Neural progenitor cell (in vitro differentiated cells): ENCODE data around the gene IL1RAPL1. TPM values are rescaled to one million over a fixed set of nuclear protein-coding genes. Genes with fewer than 3 reads are reported as not detected.

Experiments
- DNase-seq: peaks from one replicate; pipeline ENCODE4 v3.0.0-alpha.2; 2016; ENCODE audit warnings: low spot score
- H2AFZ ChIP-seq: fragments of 200-600 bp; sonication (generic); replicated peaks from 2 replicates; pipeline ENCODE4 v1.6.1; 2016; ENCODE audit warnings: antibody characterized with exemption
- H3F3A ChIP-seq: fragments of 200-600 bp; sonication (generic); 2 replicates; pipeline ENCODE4 v1.6.1; 2016; ENCODE audit warnings: antibody characterized with exemption, low read depth
- H3K27ac ChIP-seq: fragments of 200-600 bp; sonication (generic); 2 replicates; pipeline ENCODE4 v1.5.1; 2016; ENCODE audit warnings: mild to moderate bottlenecking
- H3K27me3 ChIP-seq: fragments of 200-600 bp; sonication (generic); 2 replicates; pipeline ENCODE4 v1.6.1; 2016; ENCODE audit warnings: mild to moderate bottlenecking, moderate library complexity
- H3K36me3 ChIP-seq: fragments of 200-600 bp; sonication (generic); 2 replicates; pipeline ENCODE4 v1.5.1; 2016
- H3K4me1 ChIP-seq: fragments of 200-600 bp; sonication (generic); 2 replicates; pipeline ENCODE4 v1.6.1; 2016; ENCODE audit warnings: mixed run types
- H3K4me2 ChIP-seq: fragments of 200-600 bp; sonication (generic); 2 replicates; pipeline ENCODE4 v1.6.1; 2016
- H3K4me3 ChIP-seq: fragments of 200-600 bp; sonication (generic); 2 replicates; pipeline ENCODE4 v1.5.1; 2016
- H3K79me2 ChIP-seq: fragments of 200-600 bp; sonication (generic); 2 replicates; pipeline ENCODE4 v1.6.1; 2016; ENCODE audit warnings: low read depth
- H3K9ac ChIP-seq: fragments of 200-600 bp; sonication (generic); 2 replicates; pipeline ENCODE4 v1.6.1; 2016
- H3K9me3 ChIP-seq: fragments of 200-600 bp; sonication (generic); 2 replicates; pipeline ENCODE4 v1.5.1; 2016; ENCODE audit warnings: low read depth
- H4K20me1 ChIP-seq: fragments of 200-600 bp; sonication (generic); 2 replicates; pipeline ENCODE4 v1.6.1; 2016; ENCODE audit warnings: low read depth
- H3K27ac Mint-ChIP-seq: 3 replicates; pipeline ENCODE4 v1.8.0; 2021; ENCODE audit warnings: mixed read lengths
- H3K27me3 Mint-ChIP-seq: 2 replicates; pipeline ENCODE4 v1.8.0; 2022; ENCODE audit warnings: low read depth, mild to moderate bottlenecking, inconsistent platforms, moderate library complexity, mixed read lengths; ENCODE audit not compliant: insufficient read depth
- H3K36me3 Mint-ChIP-seq: 3 replicates; pipeline ENCODE4 v1.8.0; 2021; ENCODE audit warnings: mixed read lengths
- H3K4me1 Mint-ChIP-seq: 3 replicates; pipeline ENCODE4 v1.8.0; 2021; ENCODE audit warnings: mixed read lengths
- H3K4me3 Mint-ChIP-seq: 3 replicates; pipeline ENCODE4 v1.8.0; 2021; ENCODE audit warnings: mild to moderate bottlenecking, moderate library complexity, mixed read lengths
- H3K9me3 Mint-ChIP-seq: 3 replicates; pipeline ENCODE4 v1.8.0; 2020; ENCODE audit warnings: mixed read lengths
- CTCF ChIP-seq: fragments of 200-600 bp; sonication (generic); IDR thresholded peaks from 2 replicates; pipeline ENCODE4 v1.5.1; 2017; ENCODE audit warnings: antibody characterized with exemption, mild to moderate bottlenecking
- EZH2 ChIP-seq: fragments of 200-600 bp; sonication (generic); IDR thresholded peaks from 2 replicates; pipeline ENCODE4 v1.6.1; 2017; ENCODE audit warnings: antibody characterized with exemption, mild to moderate bottlenecking, moderate library complexity
- EZH2phosphoT487 ChIP-seq: fragments of 200-600 bp; sonication (generic); IDR thresholded peaks from 2 replicates; pipeline ENCODE4 v1.6.1; 2017; ENCODE audit warnings: antibody characterized with exemption
- total RNA-seq: library from RNA; depleted of rRNA; stranded (reverse); fragments of >200 nt; gene quantifications from 2 replicates; pipeline ENCODE4 v1.2.3, GENCODE V29; 2015; ENCODE audit warnings: low replicate concordance

The IL1RAPL1 gene
- total RNA-seq, 1 donor from 2014 or later = 13.4 TPM

- TF ChIP-seq EZH2phosphoT487 = no peak
- TF ChIP-seq CTCF = no peak
- no peak for TF ChIP-seq EZH2
- Histone ChIP-seq H3K27ac (no peak overlapping the region), H3K4me3 (no peak overlapping the region), H3K79me2 (no peaks in the 10 kb centered on the region), H3K36me3 (no peaks in the 10 kb centered on the region), H3F3A (no peaks in the 10 kb centered on the region), H3K9me3 (no peaks in the 10 kb centered on the region), H3K4me1 (no peaks in the 10 kb centered on the region), H2AFZ (no peak overlapping the region), H4K20me1 (no peaks in the 10 kb centered on the region), H3K4me2 (no peak overlapping the region), H3K9ac (no peak overlapping the region), H3K27me3 (no peaks in the 10 kb centered on the region)
- H3K4me3 Mint-ChIP-seq = no peak overlapping the region
- H3K4me1 Mint-ChIP-seq = no peaks in the 10 kb centered on the region
- no peaks in the 10 kb centered on the region for H3K27me3 Mint-ChIP-seq
- no peak for DNase-seq
- H3K27ac Mint-ChIP-seq = no peak overlapping the region
- H3K9me3 Mint-ChIP-seq = no peaks in the 10 kb centered on the region
- no peaks in the 10 kb centered on the region for H3K36me3 Mint-ChIP-seq
Observed at GRCh38 chrX:29455702-29456101, 868.5 kb downstream of the IL1RAPL1 start.

GRCh38 chrX:29461039-29461438 is 873.8 kb downstream of the IL1RAPL1 start:
- H3K79me2 ChIP-seq = no peaks in the 10 kb centered on the region
- H3K4me1 ChIP-seq = no peaks in the 10 kb centered on the region
- no peaks in the 10 kb centered on the region for H3K36me3 ChIP-seq
- no peak overlapping the region for H3K27ac Mint-ChIP-seq
- no peaks in the 10 kb centered on the region for H3K9me3 Mint-ChIP-seq
- no peaks in the 10 kb centered on the region for H3K36me3 Mint-ChIP-seq
- no peaks in the 10 kb centered on the region for H3K9me3 ChIP-seq
- H3K27ac ChIP-seq = no peak overlapping the region
- no peak for TF ChIP-seq EZH2phosphoT487
- no peak for TF ChIP-seq CTCF
- no peak for TF ChIP-seq EZH2
- no peak overlapping the region for H3K4me3 Mint-ChIP-seq
- no peaks in the 10 kb centered on the region for H3K27me3 Mint-ChIP-seq
- H3F3A ChIP-seq = no peaks in the 10 kb centered on the region
- no peak for DNase-seq
- H3K4me2 ChIP-seq = no peak overlapping the region
- H2AFZ ChIP-seq = no peak overlapping the region
- H3K4me1 Mint-ChIP-seq = no peaks in the 10 kb centered on the region
- H3K27me3 ChIP-seq = no peaks in the 10 kb centered on the region
- no peaks in the 10 kb centered on the region for H4K20me1 ChIP-seq
- no peak overlapping the region for H3K4me3 ChIP-seq
- H3K9ac ChIP-seq = no peak overlapping the region

GRCh38 chrX:29466456-29466855 is 879.2 kb downstream of the IL1RAPL1 start:
- no peaks in the 10 kb centered on the region for H3K9me3 Mint-ChIP-seq
- H3K36me3 ChIP-seq = no peaks in the 10 kb centered on the region

More at GRCh38 chrX:29466456-29466855, 879.2 kb downstream of the IL1RAPL1 start:
- no peak for TF ChIP-seq CTCF
- no peaks in the 10 kb centered on the region for H3K9me3 ChIP-seq
- no peaks in the 10 kb centered on the region for H3F3A ChIP-seq
- H3K4me3 ChIP-seq = no peak overlapping the region
- Mint-ChIP-seq H3K4me3 (no peak overlapping the region), H3K4me1 (no peaks in the 10 kb centered on the region), H3K27ac (no peak overlapping the region), H3K36me3 (no peaks in the 10 kb centered on the region), H3K27me3 (no peaks in the 10 kb centered on the region)
- no peak overlapping the region for H3K27ac ChIP-seq
- DNase-seq = no peak
- H4K20me1 ChIP-seq = no peaks in the 10 kb centered on the region
- no peak overlapping the region for H3K9ac ChIP-seq
- no peak overlapping the region for H2AFZ ChIP-seq
- no peaks in the 10 kb centered on the region for H3K79me2 ChIP-seq
- H3K27me3 ChIP-seq = no peaks in the 10 kb centered on the region
- H3K4me2 ChIP-seq = no peak overlapping the region
- H3K4me1 ChIP-seq = no peaks in the 10 kb centered on the region
